HCT116 (cell line): ENCODE results near the gene DPM2. TPM values are rescaled to one million over a fixed set of nuclear protein-coding genes. Genes with fewer than 3 reads are reported as not detected.

Experiments
- ATAC-seq: fragments of 200-7000 bp; cut with Tn5 transposase; 2 replicates; pipeline ENCODE4 v1.9.1; 2020; ENCODE audit warnings: mild to moderate bottlenecking, moderate library complexity
- BruUV-seq: library from RNA; stranded (reverse); fragments of 400-500 nt; replicated peaks from 2 replicates; lab custom pipeline; 2021; lab: Mats Ljungman, UMichigan
- CTCF ChIA-PET: fragments of 300-600 bp; sonication (Branson Sonifier 250); formaldehyde crosslinking; loops from one replicate; lab custom pipeline; 2021; ENCODE audit warnings: antibody characterized with exemption; lab: Charles Lee
- POLR2A ChIA-PET: fragments of 300-600, 350-600 bp; sonication (Branson Sonifier 250); formaldehyde crosslinking; loops from one replicate; lab custom pipeline; 2021; ENCODE audit warnings: antibody characterized with exemption; lab: Charles Lee
- RAD21 ChIA-PET, 2 experiments: fragments of 300-600 bp; sonication (Branson Sonifier 250); formaldehyde crosslinking; loops; one replicate each; lab custom pipeline; 2023; ENCODE audit warnings: low total read pairs in 2 of 2; ENCODE audit not compliant: uncharacterized antibody in 2 of 2, unreplicated experiment in 2 of 2, low non-redundant PET in 1 of 2; lab: Charles Lee
- DNase-seq: peaks from one replicate; pipeline ENCODE4 v3.0.0-alpha.2; 2010; ENCODE audit warnings: low read depth, low spot score
- H2AFZ ChIP-seq: fragments of 200-600 bp; shearing (Covaris generic), sonication (generic); 2 replicates; pipeline ENCODE4 v1.6.1; 2017; ENCODE audit warnings: low read depth, mixed run types, mixed read lengths, antibody characterized with exemption, low read length; ENCODE audit not compliant: poor library complexity, severe bottlenecking
- H3K27ac ChIP-seq: 2 replicates; pipeline ENCODE4 v1.5.1; 2012; ENCODE audit warnings: low read depth, low read length
- H3K27me3 ChIP-seq: fragments of 200-600 bp; sonication (generic); 2 replicates; pipeline ENCODE4 v1.6.1; 2016; ENCODE audit warnings: mixed run types, low read length, mixed read lengths; ENCODE audit not compliant: insufficient read depth
- H3K36me3 ChIP-seq, 2 experiments: fragments of 200-500 bp in 1 of 2; fragments of 200-600 bp in 1 of 2; sonication (Bioruptor generic) in 1 of 2; sonication (generic) in 1 of 2; 2 replicates each; pipeline versions ENCODE4 v1.5.1 to v1.6.1; 2014 to 2016; ENCODE audit warnings: low read length in 2 of 2, inconsistent platforms in 1 of 2, mixed read lengths in 1 of 2, mixed run types in 1 of 2; ENCODE audit not compliant: insufficient read depth in 2 of 2, control insufficient read depth in 1 of 2
- H3K4me1 ChIP-seq, 2 experiments: fragments of 200-600 bp in 1 of 2; sonication (generic) in 1 of 2; 2 replicates each; pipeline versions ENCODE4 v1.5.1 to v1.6.1; 2012 to 2017; ENCODE audit warnings: low read length in 2 of 2, inconsistent platforms in 1 of 2, mild to moderate bottlenecking in 1 of 2, mixed read lengths in 1 of 2, mixed run types in 1 of 2, moderate library complexity in 1 of 2; ENCODE audit not compliant: insufficient read depth in 2 of 2, control insufficient read depth in 1 of 2
- H3K4me2 ChIP-seq: fragments of 200-600 bp; sonication (generic); 2 replicates; pipeline ENCODE4 v1.6.1; 2017; ENCODE audit warnings: mixed run types, low read length, mixed read lengths
- H3K4me3 ChIP-seq, 2 experiments: fragments of 200-600 bp in 1 of 2; sonication (generic) in 1 of 2; replicated peaks in 1 of 2; 2 replicates each; pipeline ENCODE4 v1.5.1; 2011 to 2016; ENCODE audit warnings: low read length in 2 of 2, control low read depth in 1 of 2, low read depth in 1 of 2, mild to moderate bottlenecking in 1 of 2, mixed read lengths in 1 of 2, mixed run types in 1 of 2
- H3K79me2 ChIP-seq: fragments of 200-600 bp; sonication (generic); 2 replicates; pipeline ENCODE4 v1.6.1; 2017; ENCODE audit warnings: mild to moderate bottlenecking, mixed run types, low read length, moderate library complexity, mixed read lengths; ENCODE audit not compliant: insufficient read depth
- H3K9ac ChIP-seq: fragments of 200-600 bp; sonication (generic); 2 replicates; pipeline ENCODE4 v1.6.1; 2016; ENCODE audit warnings: low read length, mixed read lengths
- H3K9me2 ChIP-seq: fragments of 200-600 bp; sonication (generic), shearing (Covaris generic); 2 replicates; pipeline ENCODE4 v1.6.1; 2017; ENCODE audit warnings: mixed run types, mild to moderate bottlenecking, moderate library complexity; ENCODE audit not compliant: insufficient read depth
- H3K9me3 ChIP-seq, 2 experiments: fragments of 200-500 bp in 1 of 2; fragments of 200-600 bp in 1 of 2; sonication (Bioruptor generic) in 1 of 2; sonication (generic) in 1 of 2; 2 replicates each; pipeline ENCODE4 v1.6.1; 2014 to 2017; ENCODE audit warnings: low read length in 2 of 2, mixed read lengths in 2 of 2, inconsistent platforms in 1 of 2, low read depth in 1 of 2, mild to moderate bottlenecking in 1 of 2, mixed run types in 1 of 2, moderate library complexity in 1 of 2; ENCODE audit not compliant: control insufficient read depth in 1 of 2, insufficient read depth in 1 of 2
- H4K20me1 ChIP-seq: fragments of 200-600 bp; sonication (generic), shearing (Covaris generic); 2 replicates; pipeline ENCODE4 v1.6.1; 2017; ENCODE audit warnings: mixed run types, mild to moderate bottlenecking, moderate library complexity; ENCODE audit not compliant: insufficient read depth
- CTCF ChIP-seq, 3 experiments: fragments of 200-600 bp in 1 of 3; sonication (generic) in 1 of 3; IDR thresholded peaks in 2 of 3; conservative IDR thresholded peaks in 1 of 3; 2 replicates each; pipeline ENCODE4 v1.5.1; 2012 to 2017; ENCODE audit warnings: low read depth in 2 of 3, low read length in 2 of 3, antibody characterized with exemption in 1 of 3, borderline replicate concordance in 1 of 3, control low read depth in 1 of 3, mild to moderate bottlenecking in 1 of 3, mixed read lengths in 1 of 3, mixed run types in 1 of 3, moderate library complexity in 1 of 3; ENCODE audit not compliant: insufficient read depth in 1 of 3
- MAX ChIP-seq: IDR thresholded peaks from 2 replicates; pipeline ENCODE4 v1.6.1; 2012
- POLR2AphosphoS5 ChIP-seq: IDR thresholded peaks from 2 replicates; pipeline ENCODE4 v1.6.1; 2011; ENCODE audit warnings: mild to moderate bottlenecking, low read depth, low read length, moderate library complexity
- RAD21 ChIP-seq: IDR thresholded peaks from 2 replicates; pipeline ENCODE4 v1.6.1; 2012; ENCODE audit warnings: low read depth, mild to moderate bottlenecking
- REST ChIP-seq: IDR thresholded peaks from 2 replicates; pipeline ENCODE4 v1.6.1; 2012; ENCODE audit warnings: low read depth
- SP1 ChIP-seq: IDR thresholded peaks from 2 replicates; pipeline ENCODE4 v1.6.1; 2012; ENCODE audit warnings: low read depth
- SRF ChIP-seq: IDR thresholded peaks from 2 replicates; pipeline ENCODE4 v1.6.1; 2012; ENCODE audit warnings: low read depth
- ZBTB33 ChIP-seq: IDR thresholded peaks from 2 replicates; pipeline ENCODE4 v1.6.1; 2011; ENCODE audit warnings: mild to moderate bottlenecking, low read length, moderate library complexity; ENCODE audit not compliant: insufficient replicate concordance; ENCODE audit errors: extremely low read depth
- ZNF274 ChIP-seq: fragments of 200-500 bp; sonication (Bioruptor generic); IDR thresholded peaks from 2 replicates; pipeline ENCODE4 v1.6.1; 2014; ENCODE audit warnings: mild to moderate bottlenecking, low read depth, low read length, inconsistent platforms
- intact Hi-C: fragments of 100-400 bp; cut with micrococcal nuclease; formaldehyde crosslinking; loops from 2 replicates; pipeline ENCODE4 v1.10.0; 2022
- total RNA-seq: library from RNA; stranded (reverse); gene quantifications from one replicate; pipeline ENCODE4 v1.2.1, GENCODE V29; 2021; ENCODE audit not compliant: unreplicated experiment

The DPM2 gene
- total RNA-seq, 1 experiment from 2014 or later, result 54.6 TPM

GRCh38 chr9:127968700-127969383 is 31.2 kb upstream of the DPM2 start:
- Histone ChIP-seq H3K36me3 (no peaks in the 10 kb centered on the region), H3K79me2 (peaks cover 93% of the 10 kb centered on the region), H3K9me2 (no peaks in the 10 kb centered on the region), H2AFZ (no peak overlapping the region), H3K4me3 (peak overlapping the region in 1 of 2 experiments; percentile 40; a peak in 1 of 4 replicates), H3K27ac (peak overlapping the region; percentile 88), H3K4me2 (peak overlapping the region; percentile 78), H3K27me3 (no peaks in the 10 kb centered on the region), H3K9me3 (no peaks in the 10 kb centered on the region), H3K4me1 (peaks cover 83 to 94% of the 10 kb centered on the region in 2 experiments), H3K9ac (peak overlapping the region; percentile 49), H4K20me1 (no peaks in the 10 kb centered on the region)
- RAD21 ChIA-PET, result no interaction called here
- intact Hi-C loops, result no loop called here
- DNase-seq (peak; percentile 67), ATAC-seq (peak; percentile 71)
- BruUV-seq, result no TSS peak
- CTCF ChIA-PET, result interaction anchor here (1.3 kb wide), 1 partner anchor 25 kb away, joined by 3 read pairs; no protein-coding TSS in a partner anchor
- POLR2A ChIA-PET, result interaction anchor here (0.6 to 1.9 kb wide), 4 partner anchors 8 to 16 kb away, joined by 3 to 8 read pairs (median 4); partner anchors contain the start of gene EEIG1
- TF ChIP-seq CTCF (IDR thresholded peaks at IDR 0.05 in 2 of 3, conservative IDR thresholded peaks at IDR 0.05 in 1 of 3; ENCODE audit: borderline replicate concordance in 1 of 3, insufficient read depth in 1 of 3, low read depth in 2 of 3, low read length in 2 of 3), result no peak
- peak; percentile 63 for TF ChIP-seq POLR2AphosphoS5

- Histone ChIP-seq H3K4me3 (peak overlapping the region in 1 of 2 experiments; percentile 40; a peak in 1 of 4 replicates), H4K20me1 (no peaks in the 10 kb centered on the region), H3K4me1 (peaks cover 89 to 99% of the 10 kb centered on the region in 2 experiments), H3K9me3 (no peaks in the 10 kb centered on the region), H3K4me2 (peak overlapping the region; percentile 78), H2AFZ (no peak overlapping the region), H3K9ac (peak overlapping the region; percentile 49), H3K27ac (peak overlapping the region; percentile 88), H3K9me2 (no peaks in the 10 kb centered on the region), H3K27me3 (no peaks in the 10 kb centered on the region), H3K36me3 (no peaks in the 10 kb centered on the region), H3K79me2 (peaks cover 93% of the 10 kb centered on the region)
- DNase-seq (peak; percentile 81), ATAC-seq (peak; percentile 79)
- CTCF ChIA-PET, result interaction anchor here (1.3 kb wide), 1 partner anchor 24 kb away, joined by 3 read pairs; no protein-coding TSS in a partner anchor
- POLR2A ChIA-PET, result interaction anchor here (0.6 to 1.9 kb wide), 4 partner anchors 9 to 17 kb away, joined by 3 to 8 read pairs (median 4); partner anchors contain the start of gene EEIG1
- intact Hi-C loops, result no loop called here
- BruUV-seq, result no TSS peak
- RAD21 ChIA-PET, result no interaction called here
- TF ChIP-seq RAD21, result no peak
- TF ChIP-seq ZNF274, result no peak
- no peak for TF ChIP-seq MAX
- no peak for TF ChIP-seq ZBTB33
- no peak for TF ChIP-seq SRF
- no peak for TF ChIP-seq REST
- no peak for TF ChIP-seq SP1
Observed at GRCh38 chr9:127968042-127968441, 30.4 kb upstream of the DPM2 start.
